Loucy (cell line): ENCODE results near the gene B4GALNT3.

Experiments
- H2AFZ ChIP-seq: fragments of 200-600 bp; sonication (generic); 2 replicates; pipeline ENCODE4 v1.6.0; 2016; ENCODE audit warnings: antibody characterized with exemption, mild to moderate bottlenecking, low read length, moderate library complexity
- H3F3A ChIP-seq: fragments of 200-600 bp; 2 replicates; pipeline ENCODE4 v1.6.0; 2016; ENCODE audit warnings: antibody characterized with exemption, low read depth, mild to moderate bottlenecking
- H3K27me3 ChIP-seq: fragments of 200-600 bp; sonication (generic); 2 replicates; pipeline ENCODE4 v1.6.1; 2014; ENCODE audit warnings: low read length, mild to moderate bottlenecking; ENCODE audit not compliant: insufficient read depth, poor library complexity, severe bottlenecking
- H3K36me3 ChIP-seq: fragments of 200-600 bp; sonication (generic); 2 replicates; pipeline ENCODE4 v1.6.1; 2016; ENCODE audit warnings: low read length; ENCODE audit not compliant: insufficient read depth
- H3K4me1 ChIP-seq: fragments of 200-600 bp; sonication (generic); 2 replicates; pipeline ENCODE4 v1.5.1; 2014; ENCODE audit warnings: low read length, mild to moderate bottlenecking; ENCODE audit not compliant: insufficient read depth, poor library complexity, severe bottlenecking
- H3K4me2 ChIP-seq: fragments of 200-600 bp; sonication (generic); 2 replicates; pipeline ENCODE4 v1.6.0; 2014; ENCODE audit warnings: antibody characterized with exemption, low read length, low read depth, mild to moderate bottlenecking; ENCODE audit not compliant: poor library complexity, severe bottlenecking
- H3K4me3 ChIP-seq: fragments of 200-600 bp; sonication (generic); 2 replicates; pipeline ENCODE4 v1.5.1; 2014; ENCODE audit warnings: low read length, mild to moderate bottlenecking, mixed read lengths; ENCODE audit not compliant: poor library complexity, severe bottlenecking
- H3K79me2 ChIP-seq: fragments of 200-600 bp; sonication (generic); 2 replicates; pipeline ENCODE4 v1.6.1; 2014; ENCODE audit warnings: low read length; ENCODE audit not compliant: insufficient read depth
- H3K9ac ChIP-seq: fragments of 200-600 bp; sonication (generic); 2 replicates; pipeline ENCODE4 v1.6.0; 2014; ENCODE audit warnings: mild to moderate bottlenecking, low read depth, low read length, moderate library complexity; ENCODE audit not compliant: poor library complexity, severe bottlenecking
- H3K9me2 ChIP-seq: fragments of 200-600 bp; sonication (generic); replicated peaks from 2 replicates; pipeline ENCODE4 v1.6.1; 2016; ENCODE audit warnings: low read depth, low read length, mixed read lengths
- H3K9me3 ChIP-seq: fragments of 200-600 bp; sonication (generic); 2 replicates; pipeline ENCODE4 v1.6.1; 2014; ENCODE audit warnings: mild to moderate bottlenecking, antibody characterized with exemption, low read length, low read depth; ENCODE audit not compliant: insufficient read depth
- H4K20me1 ChIP-seq: fragments of 200-600 bp; sonication (generic); 2 replicates; pipeline ENCODE4 v1.6.0; 2014; ENCODE audit warnings: antibody characterized with exemption, low read length, mild to moderate bottlenecking; ENCODE audit not compliant: insufficient read depth, poor library complexity, severe bottlenecking
- CTCF ChIP-seq: fragments of 200-600 bp; sonication (generic); conservative IDR thresholded peaks from 2 replicates; pipeline ENCODE4 v1.5.1; 2014; ENCODE audit warnings: mild to moderate bottlenecking, antibody characterized with exemption, low read length
- EZH2phosphoT487 ChIP-seq: fragments of 200-600 bp; IDR thresholded peaks from 2 replicates; pipeline ENCODE4 v1.6.1; 2018; ENCODE audit warnings: antibody characterized with exemption, mild to moderate bottlenecking, moderate library complexity, borderline replicate concordance

B4GALNT3 gene

DNA sequence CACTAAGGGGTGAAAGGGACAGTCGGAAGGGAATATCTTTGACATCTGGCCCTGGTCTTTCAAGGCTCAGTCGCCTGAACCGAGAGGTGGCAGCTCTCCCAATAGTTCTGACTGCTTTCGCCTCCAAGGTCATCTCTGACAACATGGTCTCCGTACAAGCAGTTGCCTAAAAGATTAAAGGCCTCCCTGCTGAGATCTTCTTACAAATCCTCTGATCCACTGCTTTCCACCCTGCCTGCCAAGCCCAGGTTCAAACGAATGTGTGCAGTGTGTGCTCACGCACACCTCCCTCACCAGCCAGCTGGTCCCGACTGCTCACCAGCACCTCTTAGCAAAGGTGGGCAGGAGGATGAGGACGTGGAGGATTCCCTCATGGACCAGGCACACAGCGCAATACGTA lies 10.4 kb downstream of the B4GALNT3 start:
- H3K9me2 ChIP-seq: no peaks in the 10 kb centered on the region
- H3K9me3 ChIP-seq: no peaks in the 10 kb centered on the region
- H3K4me2 ChIP-seq: no peak overlapping the region
- TF ChIP-seq EZH2phosphoT487: no peak
- no peak for TF ChIP-seq CTCF
- H3K4me3 ChIP-seq: no peak overlapping the region
- peaks cover 16% of the 10 kb centered on the region for H3K4me1 ChIP-seq
- no peaks in the 10 kb centered on the region for H4K20me1 ChIP-seq
- H3K9ac ChIP-seq: no peak overlapping the region
- no peak overlapping the region for H2AFZ ChIP-seq
- no peaks in the 10 kb centered on the region for H3K36me3 ChIP-seq
- H3F3A ChIP-seq: no peaks in the 10 kb centered on the region
- H3K27me3 ChIP-seq: no peaks in the 10 kb centered on the region
- H3K79me2 ChIP-seq: no peaks in the 10 kb centered on the region

GRCh38 chr12:473198-473597 lies 13.5 kb downstream of the B4GALNT3 start:
- Histone ChIP-seq H3K9me2 (no peaks in the 10 kb centered on the region), H3K27me3 (no peaks in the 10 kb centered on the region), H3K4me3 (no peak overlapping the region), H3K4me1 (peaks cover 13% of the 10 kb centered on the region), H3K36me3 (no peaks in the 10 kb centered on the region), H3K79me2 (no peaks in the 10 kb centered on the region), H3K9me3 (no peaks in the 10 kb centered on the region), H3K4me2 (no peak overlapping the region), H2AFZ (no peak overlapping the region), H3F3A (no peaks in the 10 kb centered on the region), H3K9ac (no peak overlapping the region), H4K20me1 (no peaks in the 10 kb centered on the region)
- no peak for TF ChIP-seq EZH2phosphoT487
- no peak for TF ChIP-seq CTCF

DNA sequence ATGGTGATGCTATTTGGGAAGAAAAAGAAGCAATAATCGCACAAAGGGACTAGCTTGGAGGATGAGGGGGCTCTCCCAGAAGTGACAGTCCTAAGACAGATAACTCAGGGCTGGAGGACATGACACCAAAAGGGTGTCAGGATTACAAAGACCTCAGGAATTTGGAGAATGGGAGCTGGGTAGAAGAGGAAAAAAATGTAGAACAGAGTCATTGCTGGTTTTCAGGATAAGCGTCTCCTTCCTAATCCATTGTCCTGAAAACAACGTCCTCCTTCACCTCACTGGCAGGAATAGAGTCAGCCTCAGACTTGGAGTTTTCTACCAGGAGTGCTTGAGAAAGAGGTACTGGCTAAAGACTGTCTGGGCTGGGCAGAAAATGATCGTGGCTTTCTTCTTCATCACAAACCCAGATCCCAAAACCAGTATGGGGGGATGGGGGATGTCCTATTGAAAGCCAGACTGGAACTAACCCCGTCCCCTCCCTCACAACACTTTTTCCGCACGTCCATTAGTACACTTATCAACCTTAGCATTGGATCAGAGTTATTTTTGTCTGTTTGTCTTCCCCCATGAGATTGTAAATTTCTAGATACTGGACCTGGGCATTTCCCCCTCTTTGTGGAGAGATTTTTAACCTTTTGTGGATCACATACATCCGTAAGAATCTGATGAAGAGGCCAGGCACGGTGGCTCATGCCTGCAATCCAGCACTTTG lies 14.3 kb downstream of the B4GALNT3 start:
- H4K20me1 ChIP-seq: no peaks in the 10 kb centered on the region
- H3K9me2 ChIP-seq: no peaks in the 10 kb centered on the region
- H3K36me3 ChIP-seq: no peaks in the 10 kb centered on the region
- H2AFZ ChIP-seq: no peak overlapping the region
- H3K9ac ChIP-seq: no peak overlapping the region
- H3F3A ChIP-seq: no peaks in the 10 kb centered on the region
- H3K4me1 ChIP-seq: peaks cover 5% of the 10 kb centered on the region
- H3K4me3 ChIP-seq: no peak overlapping the region
- H3K79me2 ChIP-seq: no peaks in the 10 kb centered on the region
- no peaks in the 10 kb centered on the region for H3K9me3 ChIP-seq
- no peak for TF ChIP-seq EZH2phosphoT487
- no peak for TF ChIP-seq CTCF
- no peak overlapping the region for H3K4me2 ChIP-seq
- no peaks in the 10 kb centered on the region for H3K27me3 ChIP-seq
